ENCODE data around the gene HMGN1. TPM values are rescaled to one million over a fixed set of nuclear protein-coding genes. Genes with fewer than 3 reads are reported as not detected.

The HMGN1 gene
- total RNA-seq, 4 donors from 2014 or later = 58.4 to 82.2 (median 59.6) TPM

- Histone ChIP-seq H3K4me3 (peak within 1 kb of the TSS; percentile 70 to 97 (median 89)), H3K9me3 (no peaks in the 10 kb centered on the region), H3K4me1 (peaks cover 0 to 32% (median 10%) of the 10 kb centered on the region in 4 donors), H3K27ac (peak within 1 kb of the TSS; percentile 93 to 99 (median 98)), H3K27me3 (no peaks in the 10 kb centered on the region), H3K36me3 (peaks cover 0 to 19% (median 0%) of the 10 kb centered on the region in 3 donors)
- peak; percentile 63 to 74 for DNase-seq (ENCODE audit: low spot score in 2 of 2)
- peak; percentile 47 to 56 for TF ChIP-seq POLR2A (IDR thresholded peaks at IDR 0.05)
- TF ChIP-seq EP300 (IDR thresholded peaks at IDR 0.05) = peak in 1 of 2 donors; percentile 88
- TF ChIP-seq, protein P1, sequence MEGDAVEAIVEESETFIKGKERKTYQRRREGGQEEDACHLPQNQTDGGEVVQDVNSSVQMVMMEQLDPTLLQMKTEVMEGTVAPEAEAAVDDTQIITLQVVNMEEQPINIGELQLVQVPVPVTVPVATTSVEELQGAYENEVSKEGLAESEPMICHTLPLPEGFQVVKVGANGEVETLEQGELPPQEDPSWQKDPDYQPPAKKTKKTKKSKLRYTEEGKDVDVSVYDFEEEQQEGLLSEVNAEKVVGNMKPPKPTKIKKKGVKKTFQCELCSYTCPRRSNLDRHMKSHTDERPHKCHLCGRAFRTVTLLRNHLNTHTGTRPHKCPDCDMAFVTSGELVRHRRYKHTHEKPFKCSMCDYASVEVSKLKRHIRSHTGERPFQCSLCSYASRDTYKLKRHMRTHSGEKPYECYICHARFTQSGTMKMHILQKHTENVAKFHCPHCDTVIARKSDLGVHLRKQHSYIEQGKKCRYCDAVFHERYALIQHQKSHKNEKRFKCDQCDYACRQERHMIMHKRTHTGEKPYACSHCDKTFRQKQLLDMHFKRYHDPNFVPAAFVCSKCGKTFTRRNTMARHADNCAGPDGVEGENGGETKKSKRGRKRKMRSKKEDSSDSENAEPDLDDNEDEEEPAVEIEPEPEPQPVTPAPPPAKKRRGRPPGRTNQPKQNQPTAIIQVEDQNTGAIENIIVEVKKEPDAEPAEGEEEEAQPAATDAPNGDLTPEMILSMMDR (IDR thresholded peaks at IDR 0.05) = peak in 4 of 5 experiments; percentile 27 to 58 (median 44)
- 0 to 1% methylated on average over 35 to 42 of the region's 78 CpGs for WGBS, 2 donors
Measured at GRCh38 chr21:39313571-39314142, 35.2 kb downstream of the HMGN1 start, which contains the start of gene BRWD1. TSS of gene BRWD1 (minus strand) at chr21:39313632. CDS start at chr21:39313491, 141 bp downstream.

GRCh38 chr21:39313042-39313570 lies 35.8 kb downstream of the HMGN1 start:
- peaks cover 0 to 19% (median 0%) of the 10 kb centered on the region in 3 donors for H3K36me3 ChIP-seq
- peak overlapping the region; percentile 93 to 99 (median 98) for H3K27ac ChIP-seq
- H3K4me3 ChIP-seq = peak overlapping the region; percentile 70 to 97 (median 89)
- no peaks in the 10 kb centered on the region for H3K9me3 ChIP-seq
- 0% methylated on average over 10 to 22 of the region's 71 CpGs for WGBS, 2 donors
- DNase-seq (ENCODE audit: low spot score in 2 of 2) = peak in 1 of 2 donors; percentile 10
- no peaks in the 10 kb centered on the region for H3K27me3 ChIP-seq
- TF ChIP-seq POLR2A (IDR thresholded peaks at IDR 0.05) (no peak), EP300 (IDR thresholded peaks at IDR 0.05) (no peak)
- TF ChIP-seq, protein P1 (IDR thresholded peaks at IDR 0.05) = no peak
- peaks cover 0 to 32% (median 10%) of the 10 kb centered on the region in 4 donors for H3K4me1 ChIP-seq

- 1% methylated on average over 28 to 39 of the region's 65 CpGs for WGBS, 2 donors
- peak overlapping the region; percentile 70 to 97 (median 89) for H3K4me3 ChIP-seq
- TF ChIP-seq, protein P1 (IDR thresholded peaks at IDR 0.05) = no peak
- TF ChIP-seq EP300 (IDR thresholded peaks at IDR 0.05) (peak; percentile 27 to 49), POLR2A (IDR thresholded peaks at IDR 0.05) (peak in 1 of 2 donors; percentile 31)
- peak; percentile 84 to 88 for DNase-seq (ENCODE audit: low spot score in 2 of 2)
- no peaks in the 10 kb centered on the region for H3K27me3 ChIP-seq
- no peaks in the 10 kb centered on the region for H3K9me3 ChIP-seq
- peak overlapping the region; percentile 93 to 99 (median 98) for H3K27ac ChIP-seq
- peaks cover 0 to 32% (median 10%) of the 10 kb centered on the region in 4 donors for H3K4me1 ChIP-seq
- peaks cover 0 to 22% (median 0%) of the 10 kb centered on the region in 3 donors for H3K36me3 ChIP-seq
Measured at GRCh38 chr21:39312112-39313041, 36.5 kb downstream of the HMGN1 start.

GRCh38 chr21:39311164-39311563 lies 37.7 kb downstream of the HMGN1 start:
- H3K27ac ChIP-seq = peak overlapping the region in 1 of 4 donors; percentile 99

More at GRCh38 chr21:39311164-39311563, 37.7 kb downstream of the HMGN1 start:
- Histone ChIP-seq H3K27me3 (no peaks in the 10 kb centered on the region), H3K4me3 (no peak overlapping the region), H3K36me3 (peaks cover 0 to 22% (median 0%) of the 10 kb centered on the region in 3 donors), H3K4me1 (peaks cover 0 to 32% (median 10%) of the 10 kb centered on the region in 4 donors), H3K9me3 (no peaks in the 10 kb centered on the region)
- DNase-seq (ENCODE audit: low spot score in 2 of 2) = no peak
- TF ChIP-seq, protein P1 (IDR thresholded peaks at IDR 0.05) = no peak
- no peak for TF ChIP-seq POLR2A (IDR thresholded peaks at IDR 0.05)
- TF ChIP-seq EP300 (IDR thresholded peaks at IDR 0.05) = no peak
- WGBS, 2 donors = 92 to 93% methylated on average over 7 of the region's 7 CpGs
